K562 (cell line): ENCODE measurements around the gene ANKRD33. TPM values are rescaled to one million over a fixed set of nuclear protein-coding genes. Genes with fewer than 3 reads are reported as not detected.
A peak's percentile ranks its signal among the peaks of the same experiment; 100 is the strongest.

Source experiments
- ADNP ChIP-seq: fragments of 200-800 bp; sonication (Bioruptor generic); IDR thresholded peaks from 2 replicates; pipeline ENCODE4 v1.6.1; 2016; ENCODE audit warnings: missing genetic modification characterization, missing compliant biosample characterization
- ARID3A ChIP-seq: IDR thresholded peaks from 2 replicates; pipeline ENCODE4 v1.6.1; 2012; ENCODE audit warnings: low read depth, low read length, improper control_type of control experiment, borderline replicate concordance
- EHMT2 ChIP-seq: fragments of 450-650 bp; IDR thresholded peaks from 2 replicates; pipeline ENCODE4 v1.6.1; 2018; ENCODE audit warnings: antibody characterized with exemption
- FUS ChIP-seq: fragments of 200-400 bp; formaldehyde crosslinking; optimal IDR thresholded peaks from 2 replicates; pipeline ENCODE3; 2017; ENCODE audit warnings: low read depth, low read length
- HIVEP1 ChIP-seq: fragments of 250-450 bp; sonication (Bioruptor Pico); IDR thresholded peaks from 2 replicates; pipeline ENCODE4 v1.4.0; 2020; ENCODE audit warnings: mild to moderate bottlenecking
- HMBOX1 ChIP-seq: sonication (generic); IDR thresholded peaks from 2 replicates; pipeline ENCODE4 v1.6.1; 2016
- IRF9 ChIP-seq: fragments of 450-650 bp; IDR thresholded peaks from 2 replicates; pipeline ENCODE4 v1.6.1; 2016; ENCODE audit warnings: missing biosample characterization, missing genetic modification characterization
- KAT7 ChIP-seq: sonication (generic); formaldehyde crosslinking; IDR thresholded peaks from 2 replicates; pipeline ENCODE4 v1.8.0; 2022; ENCODE audit warnings: missing genetic modification reagents, mild to moderate bottlenecking, borderline replicate concordance
- KLF16 ChIP-seq: IDR thresholded peaks from 2 replicates; pipeline ENCODE4 v1.6.1; 2016; ENCODE audit warnings: antibody characterized with exemption
- MTA1 ChIP-seq: fragments of 450-650 bp; IDR thresholded peaks from 2 replicates; pipeline ENCODE4 v1.6.1; 2017; ENCODE audit warnings: borderline replicate concordance
- NFIC ChIP-seq: fragments of 450-650 bp; IDR thresholded peaks from 2 replicates; pipeline ENCODE4 v1.6.1; 2017; ENCODE audit warnings: mild to moderate bottlenecking, inconsistent platforms
- PKNOX1 ChIP-seq: fragments of 450-650 bp; IDR thresholded peaks from 2 replicates; pipeline ENCODE4 v1.6.1; 2016
- POLR3G ChIP-seq: IDR thresholded peaks from 2 replicates; pipeline ENCODE4 v1.6.1; 2011; ENCODE audit not compliant: insufficient read length, insufficient replicate concordance; ENCODE audit errors: extremely low read depth
- RBBP5 ChIP-seq: fragments of 200-600 bp; sonication (generic); IDR thresholded peaks from 2 replicates; pipeline ENCODE4 v1.6.1; 2012; ENCODE audit warnings: borderline replicate concordance, mild to moderate bottlenecking, low read length, control low read depth, inconsistent platforms; ENCODE audit not compliant: insufficient read depth, poor library complexity, severe bottlenecking
- SRSF9 ChIP-seq: fragments of 200-400 bp; formaldehyde crosslinking; IDR thresholded peaks from 2 replicates; pipeline ENCODE4 v1.6.1; 2017; ENCODE audit warnings: low read depth, low read length, borderline replicate concordance
- YY1 ChIP-seq, 3 experiments: IDR thresholded peaks; 2 replicates each; pipeline ENCODE4 v1.6.1; 2011; ENCODE audit warnings: low read length in 2 of 3, mild to moderate bottlenecking in 2 of 3, moderate library complexity in 2 of 3, borderline replicate concordance in 1 of 3, control low read depth in 1 of 3, low read depth in 1 of 3; ENCODE audit not compliant: insufficient read depth in 3 of 3, insufficient replicate concordance in 2 of 3, control insufficient read depth in 1 of 3, insufficient read length in 1 of 3; ENCODE audit errors: extremely low read depth in 1 of 3
- ZMIZ1 ChIP-seq, 2 experiments: fragments of 150-350 bp in 1 of 2; IDR thresholded peaks; 2 replicates each; pipeline ENCODE4 v1.6.1; 2012 to 2016; ENCODE audit warnings: low read depth in 2 of 2, low read length in 2 of 2, mild to moderate bottlenecking in 1 of 2, moderate library complexity in 1 of 2
- polyA plus RNA-seq, 8 experiments: library from polyadenylated mRNA; depleted of rRNA in 4 of 8; stranded (reverse) in 5 of 8; unstranded in 3 of 8; fragments of >200 nt; fragmentation: Nextera tagmentation in 2 of 8; fragmentation: Illumina TruSeq in 1 of 8; extraction: Ambion mirVana in 2 of 8; extraction: Trizol in 1 of 8; gene quantifications; 2 replicates each; pipeline versions ENCODE4 v1.2.1 to v1.2.3, GENCODE V29; 2011 to 2014; ENCODE audit warnings: inconsistent platforms in 1 of 8, missing spikeins in 1 of 8
- total RNA-seq, 7 experiments: library from RNA; depleted of rRNA in 6 of 7; stranded (reverse); fragments of >200 nt in 6 of 7; fragmentation: Illumina TruSeq in 2 of 7; extraction: Trizol in 2 of 7; gene quantifications; 2 replicates each; pipeline versions ENCODE4 v1.2.1 to v1.2.3, GENCODE V29; 2011 to 2021; ENCODE audit warnings: low replicate concordance in 1 of 7

Gene ANKRD33
- total and polyA plus RNA-seq, 9 of the 15 experiments (the other 6 are each of a cell fraction or from before 2014, with no cell fraction given): 0.04 to 0.11 (median 0.07) TPM; not detected in 4

DNA sequence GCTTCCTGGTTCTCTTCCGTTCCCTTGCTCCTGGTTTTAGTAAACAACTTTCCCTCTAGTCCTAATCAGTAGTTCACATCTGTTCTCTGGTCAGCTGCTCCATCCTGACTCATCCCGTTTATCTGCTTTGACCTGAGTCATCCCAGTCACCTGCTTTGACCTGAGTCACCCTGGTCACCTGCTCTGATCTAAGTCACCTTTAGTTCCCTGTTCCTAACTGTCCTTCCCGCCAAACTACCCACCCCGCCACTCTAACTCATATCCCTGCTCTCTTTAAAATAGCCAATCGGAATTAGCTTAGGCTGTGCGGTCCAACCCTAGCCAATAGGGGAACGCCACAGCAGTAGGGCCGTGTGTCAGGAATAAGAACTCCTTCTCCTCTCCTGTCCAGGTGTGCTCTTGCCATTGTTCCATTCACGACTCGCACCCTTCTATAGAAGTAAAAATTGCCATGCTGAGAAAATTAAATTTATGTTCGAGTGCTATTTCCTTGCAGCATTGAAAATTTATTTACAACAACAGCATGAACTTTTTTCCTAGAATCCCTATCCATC is 3.1 kb upstream of the ANKRD33 start (continued):
- TF ChIP-seq ZMIZ1 (IDR thresholded peaks at IDR 0.05; ENCODE audit: low read depth in 2 of 2, low read length in 2 of 2): peak in 1 of 2 experiments; percentile 83; a peak in 2 of 4 replicates
- no peak for TF ChIP-seq YY1 (IDR thresholded peaks at IDR 0.05; ENCODE audit: borderline replicate concordance in 1 of 3, control insufficient read depth in 1 of 3, extremely low read depth in 1 of 3, insufficient read depth in 3 of 3, insufficient read length in 1 of 3, insufficient replicate concordance in 2 of 3, low read depth in 1 of 3, low read length in 2 of 3)
- peak; percentile 72 for TF ChIP-seq ADNP (tag)
- TF ChIP-seq POLR3G: no peak
- TF ChIP-seq RBBP5: no peak
- TF ChIP-seq EHMT2: no peak
- TF ChIP-seq HMBOX1: peak; percentile 87
- TF ChIP-seq ARID3A: peak; percentile 58; the same call in 1 of the 2 replicates
- peak; percentile 42 for TF ChIP-seq PKNOX1
- no peak for TF ChIP-seq SRSF9
- peak; percentile 78 for TF ChIP-seq KLF16
- TF ChIP-seq NFIC: peak; percentile 75
- 0 out of 2 replicates have a peak, but pooled peaks have one; percentile 26 for TF ChIP-seq IRF9 (tag)
- TF ChIP-seq HIVEP1 (CRISPR knock-in tag): 0 out of 2 replicates have a peak, but pooled peaks have one; percentile 74
- TF ChIP-seq KAT7: 0 out of 2 replicates have a peak, but pooled peaks have one; percentile 45
- TF ChIP-seq FUS: no peak
- TF ChIP-seq MTA1: peak; percentile 94
